ENCODE data around the gene RAET1L. TPM values are rescaled to one million over a fixed set of nuclear protein-coding genes. Genes with fewer than 3 reads are reported as not detected.

Gene RAET1L
- polyA plus RNA-seq, 1 donor (not counting 4 experiments of a cell fraction or from before 2014, with no cell fraction given), result 6.9 TPM

- Histone ChIP-seq H3K9me3 (ENCODE audit: control insufficient read depth, low read depth, low read length) (no peaks in the 10 kb centered on the region), H4K20me1 (ENCODE audit: control insufficient read depth, extremely low read depth, insufficient read depth, low read length) (no peaks in the 10 kb centered on the region), H3K27ac (ENCODE audit: control insufficient read depth, insufficient read depth, low read length) (no peak overlapping the region), H3K9me1 (ENCODE audit: control insufficient read depth, extremely low read depth, insufficient read depth, low read length) (no peaks in the 10 kb centered on the region), H3K4me2 (ENCODE audit: control insufficient read depth, extremely low read depth, insufficient read depth, low read depth, low read length) (no peak overlapping the region), H3K4me3 (ENCODE audit: control insufficient read depth in 2 of 3, extremely low read depth in 1 of 3, insufficient read depth in 2 of 3, low read depth in 1 of 3, low read length in 3 of 3) (no peak overlapping the region), H3K27me3 (ENCODE audit: control insufficient read depth, extremely low read depth, insufficient read depth, low read length) (peaks cover 5% of the 10 kb centered on the region), H3K9ac (ENCODE audit: control insufficient read depth, extremely low read depth, insufficient read depth, low read length) (no peak overlapping the region), H2AFZ (ENCODE audit: control insufficient read depth, low read length) (no peak overlapping the region), H3K79me2 (ENCODE audit: control insufficient read depth, insufficient read depth, low read length) (no peaks in the 10 kb centered on the region), H3K4me1 (ENCODE audit: control insufficient read depth, extremely low read depth, insufficient read depth, low read length) (peaks cover 15% of the 10 kb centered on the region), H3K36me3 (ENCODE audit: control insufficient read depth in 2 of 2, extremely low read depth in 1 of 2, insufficient read depth in 2 of 2, low read length in 2 of 2) (no peaks in the 10 kb centered on the region)
- no peak for FAIRE-seq
- no peak for DNase-seq (ENCODE audit: low read depth, low spot score)
- no peak for TF ChIP-seq CTCF (optimal IDR thresholded peaks at IDR 0.05 in 1 of 3, IDR thresholded peaks at IDR 0.05 in 1 of 3, conservative IDR thresholded peaks at IDR 0.05 in 1 of 3; ENCODE audit: extremely low read depth in 1 of 3, insufficient read depth in 2 of 3, low read length in 3 of 3)
- no peak for TF ChIP-seq EZH2 (IDR thresholded peaks at IDR 0.05; ENCODE audit: low read length)
- dilution Hi-C loops (cut with MboI; ENCODE audit: extremely low pct_ligation_motif_present, low sequenced_read_pairs), result no loop called here
Measured at GRCh38 chr6:150028799-150029198, 3.5 kb upstream of the RAET1L start.

DNA sequence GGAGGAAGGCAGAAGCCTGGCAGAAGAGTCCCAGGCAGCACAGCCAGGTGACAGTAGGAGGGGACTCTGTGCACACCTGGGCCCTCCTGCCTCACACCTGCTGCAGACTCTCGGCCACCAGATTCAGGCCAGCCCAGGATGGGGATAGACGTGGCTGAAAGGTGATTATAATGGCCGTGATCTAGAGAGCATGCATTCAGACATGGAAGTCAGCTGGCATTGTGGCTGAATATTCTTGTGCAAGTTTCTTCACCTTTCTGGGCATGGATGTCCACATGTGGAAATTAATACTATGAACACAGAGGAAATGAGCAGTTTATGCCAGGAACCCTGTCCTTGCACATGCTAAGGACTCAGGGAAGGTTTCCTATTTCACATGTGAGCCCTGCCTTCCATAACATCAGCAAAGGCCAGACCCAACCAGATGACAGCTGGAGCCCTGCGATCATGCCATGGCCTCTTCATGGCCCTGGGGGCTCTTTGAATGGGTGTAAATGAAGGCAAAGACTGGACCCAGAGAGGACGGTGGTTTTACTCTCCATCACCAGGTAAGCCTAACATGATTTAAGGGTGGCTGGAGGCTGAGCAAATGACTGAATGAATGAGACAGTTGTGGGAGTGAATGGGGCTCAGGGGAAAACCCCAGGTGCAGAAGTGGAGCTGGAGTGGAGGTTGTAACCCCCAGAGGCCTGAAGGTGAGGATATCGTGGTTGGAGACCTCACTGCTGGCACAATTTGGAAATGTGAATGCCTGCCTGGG is 2.7 kb upstream of the RAET1L start:
- TF ChIP-seq CTCF (optimal IDR thresholded peaks at IDR 0.05 in 1 of 3, IDR thresholded peaks at IDR 0.05 in 1 of 3, conservative IDR thresholded peaks at IDR 0.05 in 1 of 3; ENCODE audit: extremely low read depth in 1 of 3, insufficient read depth in 2 of 3, low read length in 3 of 3) (no peak), EZH2 (IDR thresholded peaks at IDR 0.05; ENCODE audit: low read length) (no peak)
- Histone ChIP-seq H3K4me3 (ENCODE audit: control insufficient read depth in 2 of 3, extremely low read depth in 1 of 3, insufficient read depth in 2 of 3, low read depth in 1 of 3, low read length in 3 of 3) (no peak overlapping the region), H3K4me1 (ENCODE audit: control insufficient read depth, extremely low read depth, insufficient read depth, low read length) (peaks cover 15% of the 10 kb centered on the region), H4K20me1 (ENCODE audit: control insufficient read depth, extremely low read depth, insufficient read depth, low read length) (no peaks in the 10 kb centered on the region), H2AFZ (ENCODE audit: control insufficient read depth, low read length) (no peak overlapping the region), H3K79me2 (ENCODE audit: control insufficient read depth, insufficient read depth, low read length) (no peaks in the 10 kb centered on the region), H3K27me3 (ENCODE audit: control insufficient read depth, extremely low read depth, insufficient read depth, low read length) (peaks cover 1% of the 10 kb centered on the region), H3K9me3 (ENCODE audit: control insufficient read depth, low read depth, low read length) (no peaks in the 10 kb centered on the region), H3K4me2 (ENCODE audit: control insufficient read depth, extremely low read depth, insufficient read depth, low read depth, low read length) (no peak overlapping the region), H3K9ac (ENCODE audit: control insufficient read depth, extremely low read depth, insufficient read depth, low read length) (no peak overlapping the region), H3K27ac (ENCODE audit: control insufficient read depth, insufficient read depth, low read length) (no peak overlapping the region), H3K9me1 (ENCODE audit: control insufficient read depth, extremely low read depth, insufficient read depth, low read length) (no peaks in the 10 kb centered on the region), H3K36me3 (ENCODE audit: control insufficient read depth in 2 of 2, extremely low read depth in 1 of 2, insufficient read depth in 2 of 2, low read length in 2 of 2) (no peaks in the 10 kb centered on the region)
- FAIRE-seq (no peak), DNase-seq (ENCODE audit: low read depth, low spot score) (no peak)
- dilution Hi-C loops (cut with MboI; ENCODE audit: extremely low pct_ligation_motif_present, low sequenced_read_pairs), result no loop called here
